HG02798 (cell line): ENCODE data around the gene SLC25A18.
"Not testable (repeated sequence)": the region's sequence is repeated elsewhere in the genome, so short reads cannot be mapped to it uniquely, and the experiment has no call there.

Experiments used
- ATAC-seq: cut with Tn5 transposase; IDR thresholded peaks from one replicate; pipeline ENCODE4 v1.9.1; 2021; ENCODE audit warnings: mild to moderate bottlenecking; ENCODE audit not compliant: unreplicated experiment, poor library complexity

Gene SLC25A18, protein sequence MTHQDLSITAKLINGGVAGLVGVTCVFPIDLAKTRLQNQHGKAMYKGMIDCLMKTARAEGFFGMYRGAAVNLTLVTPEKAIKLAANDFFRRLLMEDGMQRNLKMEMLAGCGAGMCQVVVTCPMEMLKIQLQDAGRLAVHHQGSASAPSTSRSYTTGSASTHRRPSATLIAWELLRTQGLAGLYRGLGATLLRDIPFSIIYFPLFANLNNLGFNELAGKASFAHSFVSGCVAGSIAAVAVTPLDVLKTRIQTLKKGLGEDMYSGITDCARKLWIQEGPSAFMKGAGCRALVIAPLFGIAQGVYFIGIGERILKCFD

DNA sequence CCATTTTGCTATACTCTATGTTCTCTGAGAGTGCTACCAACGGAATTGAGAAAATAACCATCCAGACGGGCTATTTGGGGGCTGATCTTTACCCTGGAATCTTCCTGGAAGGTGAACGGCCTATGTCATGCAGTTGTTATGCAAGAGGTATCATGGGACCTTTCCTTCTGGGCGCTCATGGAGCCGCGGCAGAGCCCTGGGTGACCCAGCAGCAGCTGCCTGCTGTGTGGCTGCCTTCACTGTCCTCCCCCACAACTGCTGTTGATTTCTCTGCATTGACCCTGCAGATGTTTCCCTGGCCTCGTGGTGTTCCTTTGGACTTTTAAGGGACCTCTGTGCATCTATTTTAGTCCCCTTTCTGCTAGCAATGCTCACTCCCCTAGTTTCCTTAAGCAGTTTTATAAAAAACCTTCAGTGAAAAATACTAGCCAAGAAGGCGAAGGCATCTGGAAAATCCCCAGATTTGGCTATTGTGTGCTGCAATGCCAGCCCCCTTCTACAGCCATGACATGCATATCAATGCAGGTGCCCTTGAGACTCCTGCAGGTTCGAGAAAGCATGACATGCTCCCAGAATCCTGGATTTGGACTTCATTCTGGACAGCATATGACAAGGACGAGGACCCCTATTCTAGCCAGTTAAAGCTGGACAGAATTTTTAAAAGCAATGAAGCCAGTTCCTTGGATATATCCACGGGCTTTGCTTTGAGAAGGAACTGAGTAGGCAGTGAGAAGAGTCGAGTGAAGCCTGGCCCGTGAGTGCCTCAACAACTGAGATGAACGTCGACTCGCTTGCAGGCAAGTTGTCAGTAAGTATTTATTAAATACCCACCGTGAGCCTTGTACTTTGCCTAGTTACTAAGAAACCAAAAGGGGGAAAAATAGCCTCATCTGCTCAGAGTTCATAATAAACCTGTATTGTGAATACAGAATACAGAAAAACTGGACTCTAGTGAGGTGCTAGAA lies at the start of gene SLC25A18:
Gene SLC25A18, plus strand, starts transcription at position 593 of the 965 bp plus-strand sequence. CDS start 16,447 bp downstream, outside the sequence.
- no peak for ATAC-seq

DNA sequence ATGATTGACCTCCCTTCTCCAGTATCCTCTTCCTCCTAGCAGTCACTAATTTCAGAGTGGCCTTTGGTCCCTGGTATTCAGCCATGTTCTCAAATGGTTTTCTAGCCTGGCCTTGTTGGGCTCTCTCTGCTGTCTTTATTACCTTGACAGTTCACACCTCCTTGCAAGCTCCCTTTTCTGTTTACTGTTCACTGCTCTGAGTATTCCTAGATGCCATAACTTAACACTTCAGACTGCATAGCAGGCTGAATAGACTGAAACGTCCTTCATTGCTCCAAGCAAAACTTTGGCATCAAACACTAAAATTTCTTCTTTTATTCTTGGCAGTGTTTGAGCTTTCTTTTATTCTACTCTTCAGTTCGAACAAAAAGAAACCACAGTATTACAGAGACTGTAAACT lies 49.7 kb upstream of the SLC25A18 start:
- ATAC-seq, result no peak

DNA sequence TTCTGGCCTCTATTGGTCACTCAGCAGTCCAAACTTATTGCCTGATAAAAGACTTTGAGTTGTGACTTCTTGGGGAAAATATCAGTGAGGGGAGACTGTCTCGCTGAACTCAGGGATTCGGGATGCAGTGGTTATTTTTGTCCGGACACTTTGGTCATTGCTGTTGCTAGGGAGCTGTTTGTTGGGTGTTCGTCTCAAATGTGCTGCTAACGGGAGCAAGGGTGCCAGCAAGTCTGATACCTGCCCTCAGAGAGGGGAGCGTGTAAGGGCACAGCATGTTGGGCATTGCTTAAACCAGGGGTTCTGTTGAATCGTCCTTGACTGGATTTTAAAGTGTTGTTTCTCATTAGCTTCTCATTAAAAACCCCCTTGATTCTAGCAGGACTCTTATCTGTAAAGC lies 49.2 kb upstream of the SLC25A18 start:
- ATAC-seq, result no peak

DNA sequence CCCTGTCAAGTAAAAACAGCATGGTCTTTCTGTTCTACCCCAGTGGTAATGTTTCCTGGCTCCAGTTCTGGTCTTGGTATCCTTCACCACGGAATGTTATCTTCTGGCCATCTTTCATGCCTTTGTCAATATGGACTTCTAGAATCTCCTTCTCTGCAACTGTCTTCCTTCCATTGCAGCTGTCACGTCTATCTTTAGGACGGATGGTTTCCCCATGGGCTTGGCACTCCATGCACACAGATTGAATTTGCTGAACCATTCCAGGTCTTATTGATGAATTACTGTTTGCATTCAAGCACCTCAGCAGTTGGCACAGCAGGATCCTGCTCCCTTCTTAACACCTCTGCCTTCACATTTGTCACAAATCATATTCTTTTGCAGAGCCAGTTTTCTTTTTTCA lies 44.9 kb upstream of the SLC25A18 start:
- no peak for ATAC-seq

- ATAC-seq, result not testable (repeated sequence)
Observed at GRCh38 chr22:17521971-17522370, 41.3 kb upstream of the SLC25A18 start.

DNA sequence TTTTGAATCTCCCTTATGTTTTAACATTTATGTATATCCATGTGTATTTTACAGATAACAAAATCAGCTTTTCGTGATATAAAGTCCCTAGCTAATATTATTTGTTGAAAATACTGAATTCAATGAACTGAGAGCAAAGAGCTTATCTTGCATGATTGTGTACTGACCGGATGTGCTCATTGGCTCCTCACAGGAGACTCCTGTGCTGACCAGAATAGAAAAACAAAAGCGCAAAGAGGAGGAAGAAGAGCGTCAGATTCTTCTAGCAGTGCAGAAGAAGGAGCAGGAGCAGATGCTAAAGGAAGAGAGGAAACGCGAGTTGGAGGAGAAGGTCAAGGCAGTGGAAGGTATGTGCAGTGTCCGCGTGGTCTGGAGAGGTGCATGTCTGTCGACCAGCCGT lies 39.4 kb upstream of the SLC25A18 start:
- ATAC-seq, result no peak

DNA sequence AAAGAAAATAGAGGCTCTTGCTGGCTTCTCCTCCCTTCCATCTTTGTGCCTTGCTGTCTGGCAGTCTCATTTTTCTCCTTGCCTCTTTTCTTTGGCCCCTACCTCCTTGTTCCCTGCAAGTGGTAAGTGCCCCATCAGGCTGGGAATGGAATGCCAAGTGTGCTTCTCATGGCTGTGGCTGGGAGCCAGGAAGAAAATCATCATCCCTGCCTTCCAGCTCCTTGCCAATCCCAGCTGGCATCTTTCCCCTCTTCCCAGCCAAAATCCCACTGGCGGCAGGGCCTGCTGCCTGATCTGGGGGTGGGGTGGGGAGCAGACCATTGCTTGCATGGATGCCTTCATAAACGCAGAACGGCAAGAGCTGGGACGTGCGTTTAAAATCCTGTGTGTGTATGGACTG lies 27.0 kb upstream of the SLC25A18 start:
- ATAC-seq, result no peak

DNA sequence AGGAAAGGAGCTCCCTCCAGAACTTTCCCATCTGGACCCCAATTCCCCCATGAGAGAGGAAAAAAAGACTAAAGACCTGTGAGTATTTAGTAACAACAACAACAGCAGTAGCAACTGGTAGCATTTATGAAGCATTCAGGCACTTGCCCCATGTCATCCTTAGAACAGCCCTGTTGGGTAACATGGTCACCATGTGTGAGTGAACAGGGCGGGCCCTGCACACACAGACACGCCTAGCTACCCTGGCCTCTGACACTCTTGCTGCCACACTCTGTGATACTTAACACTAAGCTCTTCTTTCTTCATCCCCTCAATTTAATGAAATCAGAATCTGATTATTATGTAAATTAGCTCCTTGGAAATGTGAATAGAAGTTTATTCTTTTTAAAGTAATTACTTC lies 26.1 kb upstream of the SLC25A18 start:
- no peak for ATAC-seq

GRCh38 chr22:17540481-17540880 lies 22.8 kb upstream of the SLC25A18 start:
- no peak for ATAC-seq

DNA sequence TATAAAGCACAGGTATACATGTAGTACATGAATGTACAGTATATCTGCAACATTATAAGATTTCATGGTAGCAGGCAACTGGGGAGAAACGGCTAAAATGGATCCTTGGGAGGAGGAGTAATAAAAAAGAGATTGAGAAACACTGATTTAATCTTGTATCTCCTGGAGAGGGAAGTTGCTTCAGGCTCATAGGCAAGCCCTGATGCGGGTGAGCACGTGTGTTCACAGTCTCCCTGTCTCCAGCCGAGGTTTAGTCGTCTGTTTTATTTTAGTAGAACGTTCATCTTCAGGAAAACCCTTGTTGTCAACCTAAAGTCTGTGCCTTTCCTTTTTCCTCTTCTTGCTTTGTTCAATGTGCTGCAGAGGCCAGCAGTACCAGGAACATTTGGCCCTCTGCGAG lies 21.8 kb upstream of the SLC25A18 start:
- ATAC-seq, result no peak

DNA sequence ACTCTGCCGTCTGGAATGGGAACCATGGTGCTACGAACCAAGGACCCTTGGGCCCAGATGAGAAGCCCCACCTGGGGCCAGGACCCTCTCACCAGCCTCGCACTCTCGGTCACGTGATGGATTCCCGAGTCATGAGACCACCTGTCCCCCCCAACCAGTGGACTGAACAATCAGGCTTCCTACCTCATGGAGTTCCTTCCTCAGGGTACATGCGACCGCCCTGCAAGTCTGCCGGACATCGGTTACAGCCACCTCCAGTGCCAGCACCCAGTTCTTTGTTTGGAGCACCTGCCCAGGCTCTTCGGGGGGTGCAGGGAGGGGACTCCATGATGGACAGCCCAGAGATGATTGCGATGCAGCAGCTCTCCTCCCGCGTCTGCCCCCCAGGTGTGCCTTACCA lies 20.8 kb upstream of the SLC25A18 start:
- no peak for ATAC-seq

DNA sequence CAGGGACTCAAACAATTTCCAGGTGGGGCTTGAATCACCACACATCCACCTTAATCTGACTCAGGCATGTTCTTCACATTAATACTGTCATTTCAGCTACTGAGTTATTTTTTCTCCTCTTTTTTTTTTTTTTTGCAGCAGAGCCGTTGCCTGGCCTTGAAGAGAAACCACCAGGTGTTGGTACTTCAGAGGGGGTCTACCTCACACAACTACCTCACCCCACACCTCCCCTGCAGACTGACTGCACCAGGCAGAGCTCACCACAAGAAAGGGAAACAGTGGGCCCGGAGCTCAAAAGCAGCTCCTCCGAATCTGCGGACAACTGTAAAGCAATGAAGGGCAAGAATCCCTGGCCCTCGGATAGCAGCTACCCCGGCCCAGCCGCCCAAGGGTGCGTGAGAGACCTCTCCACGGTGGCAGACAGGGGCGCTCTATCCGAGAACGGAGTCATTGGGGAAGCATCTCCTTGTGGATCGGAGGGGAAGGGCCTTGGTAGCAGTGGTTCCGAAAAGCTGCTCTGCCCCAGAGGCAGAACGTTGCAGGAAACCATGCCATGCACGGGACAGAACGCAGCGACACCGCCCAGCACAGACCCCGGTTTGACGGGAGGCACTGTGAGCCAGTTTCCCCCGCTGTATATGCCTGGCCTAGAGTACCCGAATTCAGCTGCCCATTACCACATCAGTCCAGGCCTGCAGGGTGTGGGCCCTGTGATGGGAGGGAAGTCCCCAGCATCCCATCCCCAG lies 15.1 kb upstream of the SLC25A18 start:
- no peak for ATAC-seq

DNA sequence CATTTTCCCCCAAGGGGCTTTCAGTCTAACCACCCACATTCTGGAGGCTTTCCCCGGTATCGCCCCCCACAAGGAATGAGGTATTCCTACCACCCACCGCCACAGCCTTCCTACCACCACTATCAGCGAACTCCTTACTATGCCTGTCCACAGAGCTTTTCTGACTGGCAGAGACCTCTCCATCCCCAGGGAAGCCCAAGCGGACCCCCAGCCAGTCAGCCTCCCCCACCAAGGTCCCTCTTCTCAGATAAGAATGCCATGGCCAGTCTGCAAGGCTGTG lies 14.6 kb upstream of the SLC25A18 start:
- no peak for ATAC-seq

DNA sequence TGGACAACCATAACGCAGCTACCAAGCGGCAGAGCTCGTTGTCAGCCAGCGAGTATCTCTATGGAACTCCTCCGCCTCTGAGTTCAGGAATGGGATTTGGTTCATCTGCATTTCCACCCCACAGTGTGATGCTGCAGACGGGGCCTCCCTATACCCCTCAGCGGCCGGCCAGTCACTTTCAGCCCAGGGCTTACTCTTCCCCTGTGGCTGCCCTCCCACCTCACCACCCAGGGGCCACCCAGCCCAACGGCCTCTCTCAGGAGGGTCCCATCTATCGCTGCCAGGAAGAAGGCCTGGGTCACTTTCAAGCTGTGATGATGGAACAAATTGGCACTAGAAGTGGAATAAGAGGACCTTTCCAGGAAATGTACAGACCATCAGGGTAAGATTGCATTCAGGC lies 14.1 kb upstream of the SLC25A18 start:
- no peak for ATAC-seq

DNA sequence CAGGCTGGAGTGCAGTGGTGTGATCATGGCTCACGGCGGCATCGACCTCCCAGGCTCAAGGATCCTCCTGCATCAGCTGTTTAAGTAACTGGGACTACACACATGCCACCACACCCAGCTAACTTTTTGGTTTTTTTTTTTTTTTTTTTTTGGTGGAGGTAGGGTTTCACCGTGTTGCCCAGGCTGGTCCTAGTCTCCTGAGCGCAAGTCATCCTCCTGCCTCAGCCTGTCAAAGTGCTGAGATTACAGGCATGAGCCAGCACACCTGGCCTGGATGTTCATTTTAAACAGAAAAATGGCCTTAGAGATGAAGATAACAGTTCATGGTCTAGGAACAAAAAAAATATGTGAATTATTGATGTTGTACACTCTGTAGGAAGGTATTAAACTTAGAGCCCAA lies 13.6 kb upstream of the SLC25A18 start:
- ATAC-seq, result no peak

GRCh38 chr22:17552737-17553136 lies 10.6 kb upstream of the SLC25A18 start:
- ATAC-seq, result no peak

DNA sequence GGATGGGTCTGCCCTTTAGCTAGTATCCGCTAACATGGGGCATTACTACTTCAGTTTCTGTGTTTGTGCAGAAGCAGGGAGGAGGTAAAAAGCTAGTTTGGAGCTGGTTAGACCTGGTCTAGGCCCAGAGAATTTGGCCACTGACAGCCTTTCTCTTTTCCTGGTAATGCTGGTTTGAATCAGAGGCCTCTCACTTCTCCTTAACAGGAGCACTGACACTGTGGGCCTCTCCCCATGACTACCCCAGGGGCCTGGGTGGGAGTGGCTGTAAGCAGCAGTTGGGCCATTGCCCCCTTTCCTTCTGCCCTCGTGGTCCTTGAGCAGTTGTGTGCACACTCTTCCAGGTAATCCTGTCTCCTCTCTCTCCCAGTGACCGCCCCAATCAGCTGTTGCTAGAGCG lies 8.5 kb upstream of the SLC25A18 start:
- ATAC-seq, result no peak

GRCh38 chr22:17559188-17559587 lies 4.1 kb upstream of the SLC25A18 start:
- no peak for ATAC-seq

DNA sequence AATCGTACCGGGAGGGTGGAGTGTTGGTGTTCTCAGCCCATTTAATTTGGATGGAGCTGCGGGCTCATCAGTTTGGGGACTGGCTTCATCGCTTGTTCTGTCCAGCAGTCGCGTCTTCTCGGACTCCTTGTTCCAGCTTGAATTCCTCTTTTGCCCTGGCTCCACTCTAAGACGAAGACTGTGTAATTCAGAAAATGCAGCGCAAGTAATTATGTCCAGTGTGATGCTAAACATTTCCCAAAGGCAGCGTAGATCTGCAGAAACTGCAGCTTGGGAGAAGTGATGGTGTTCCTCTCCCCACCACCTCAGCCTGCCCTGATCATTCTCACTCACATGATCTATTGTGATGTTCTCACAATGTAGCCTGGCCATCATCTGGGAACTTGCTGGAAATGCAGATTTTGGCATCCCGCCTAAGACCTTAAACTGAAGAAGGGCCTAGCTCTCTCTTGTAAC lies 666 bp downstream of the SLC25A18 start:
- no peak for ATAC-seq

GRCh38 chr22:17566016-17566687 lies 2.9 kb downstream of the SLC25A18 start:
- ATAC-seq, result not testable (repeated sequence)
